Liver (tissue), 9 donors: ENCODE results near the gene FAM83G. TPM values are rescaled to one million over a fixed set of nuclear protein-coding genes. Genes with fewer than 3 reads are reported as not detected.
"Not testable (repeated sequence)": the region's sequence is repeated elsewhere in the genome, so short reads cannot be mapped to it uniquely, and the experiment has no call there.

ENCODE experiments used
- DNase-seq: peaks from one replicate; pipeline ENCODE4 v3.0.0-alpha.2; 2017; ENCODE audit warnings: low spot score
- H3K27ac ChIP-seq, 2 donors: one replicate each; pipeline ENCODE4 v1.7.0; 2013; ENCODE audit warnings: inconsistent platforms in 2 of 2, low read length in 2 of 2, control low read depth in 1 of 2, low read depth in 1 of 2, mild to moderate bottlenecking in 1 of 2
- H3K27me3 ChIP-seq, 4 donors: one replicate each; pipeline versions ENCODE4 v1.6.1 to v1.7.0; 2013; ENCODE audit warnings: low read length in 3 of 4, inconsistent platforms in 1 of 4, mild to moderate bottlenecking in 1 of 4, moderate library complexity in 1 of 4; ENCODE audit not compliant: control insufficient read depth in 4 of 4, insufficient read depth in 4 of 4
- H3K36me3 ChIP-seq, 4 donors: one replicate each; pipeline versions ENCODE4 v1.6.1 to v1.7.0; 2013; ENCODE audit warnings: low read length in 3 of 4, mild to moderate bottlenecking in 3 of 4, low read depth in 1 of 4, moderate library complexity in 1 of 4; ENCODE audit not compliant: control insufficient read depth in 4 of 4, insufficient read depth in 3 of 4
- H3K4me1 ChIP-seq, 4 donors: one replicate each; pipeline versions ENCODE4 v1.6.1 to v1.7.0; 2013; ENCODE audit warnings: low read length in 3 of 4, mild to moderate bottlenecking in 3 of 4, moderate library complexity in 1 of 4; ENCODE audit not compliant: control insufficient read depth in 4 of 4, insufficient read depth in 4 of 4
- H3K4me3 ChIP-seq, 3 donors: one replicate each; pipeline versions ENCODE4 v1.6.1 to v1.7.0; 2013; ENCODE audit warnings: low read length in 3 of 3, control low read depth in 1 of 3, low read depth in 1 of 3, mild to moderate bottlenecking in 1 of 3
- H3K9ac ChIP-seq, 2 donors: one replicate each; pipeline ENCODE4 v1.7.0; 2013; ENCODE audit warnings: low read length in 2 of 2, mild to moderate bottlenecking in 2 of 2, moderate library complexity in 2 of 2, control low read depth in 1 of 2, low read depth in 1 of 2
- H3K9me3 ChIP-seq, 4 donors: one replicate each; pipeline versions ENCODE4 v1.6.1 to v1.7.0; 2013; ENCODE audit warnings: low read length in 3 of 4; ENCODE audit not compliant: control insufficient read depth in 4 of 4
- RAD21 ChIP-seq, 2 donors: IDR thresholded peaks; 2 replicates each; pipeline ENCODE4 v1.6.1; 2016; ENCODE audit warnings: antibody characterized with exemption in 2 of 2, mild to moderate bottlenecking in 2 of 2
- WGBS: extraction: QIAGEN DNeasy Blood & Tissue Kit; methylation state at CpG from one replicate; pipeline ENCODE4 v1.1.7; 2013; 5-methylcytosine and 5-hydroxymethylcytosine counted together
- polyA plus RNA-seq, 2 donors: library from polyadenylated mRNA; stranded (reverse) in 1 of 2; unstranded in 1 of 2; fragments of 200-250 nt in 1 of 2; fragments of >200 nt in 1 of 2; fragmentation: Nextera tagmentation in 1 of 2; extraction: Ambion mirVana in 1 of 2; gene quantifications; one replicate each; pipeline versions ENCODE4 v1.2.1 to v1.2.3, GENCODE V29; 2013 to 2015
- total RNA-seq, 2 donors: library from RNA; depleted of rRNA; stranded (reverse); fragments of >200 nt; gene quantifications; one replicate each; pipeline ENCODE4 v1.2.3, GENCODE V29; 2014
- TF ChIP-seq, protein P1 (sequence below): fragments of 150-350 bp; IDR thresholded peaks from 2 replicates; pipeline ENCODE4 v1.5.1; 2017; ENCODE audit warnings: improper control_type of control experiment, low read depth, low read length; ENCODE audit not compliant: missing input control
- donor health status: healthy.
- donor health status: healthy.
- donor health status: healthy.
- donor health status: healthy.
- donor health status: healthy.

FAM83G gene
- total and polyA plus RNA-seq, 4 donors, result 5.2 to 25.0 (median 11.5) TPM

DNA sequence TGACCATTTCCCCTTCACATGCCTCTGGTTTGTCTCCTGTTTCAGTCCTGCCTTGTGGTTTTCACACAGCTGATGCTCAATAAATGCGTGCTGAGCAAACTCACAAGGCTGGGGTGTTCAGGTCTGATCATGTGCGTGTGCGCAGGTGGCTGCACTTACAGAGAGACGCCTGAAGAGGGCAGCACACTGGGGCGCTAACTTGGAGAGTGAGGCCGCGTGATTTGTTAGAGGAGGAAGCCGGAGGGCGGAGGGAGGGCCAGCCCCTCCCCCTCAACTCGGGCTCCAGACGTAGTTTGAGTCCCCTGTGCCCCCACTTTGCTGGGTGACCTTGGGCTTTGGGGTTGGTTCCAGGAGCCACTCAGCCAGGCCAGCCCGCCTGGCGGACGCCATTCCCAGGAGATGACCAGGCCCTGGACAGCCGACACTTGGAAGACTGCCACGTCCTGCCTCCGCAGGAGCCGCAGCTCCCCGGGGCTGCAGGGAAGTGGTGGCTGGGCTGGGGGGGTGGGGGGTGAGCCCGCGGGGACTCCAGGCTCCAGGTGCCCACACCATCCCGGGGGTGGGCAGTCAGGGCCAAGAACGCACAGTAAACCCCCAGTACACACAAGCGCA, 27.9 kb upstream of the FAM83G start:
- H3K9me3 ChIP-seq, H3K27me3 ChIP-seq, H3K36me3 ChIP-seq, H3K27ac ChIP-seq, H3K4me3 ChIP-seq, H3K9ac ChIP-seq, DNase-seq, H3K4me1 ChIP-seq: not testable (repeated sequence)
- WGBS, result 23% methylated on average over 3 of the region's 24 CpGs

DNA sequence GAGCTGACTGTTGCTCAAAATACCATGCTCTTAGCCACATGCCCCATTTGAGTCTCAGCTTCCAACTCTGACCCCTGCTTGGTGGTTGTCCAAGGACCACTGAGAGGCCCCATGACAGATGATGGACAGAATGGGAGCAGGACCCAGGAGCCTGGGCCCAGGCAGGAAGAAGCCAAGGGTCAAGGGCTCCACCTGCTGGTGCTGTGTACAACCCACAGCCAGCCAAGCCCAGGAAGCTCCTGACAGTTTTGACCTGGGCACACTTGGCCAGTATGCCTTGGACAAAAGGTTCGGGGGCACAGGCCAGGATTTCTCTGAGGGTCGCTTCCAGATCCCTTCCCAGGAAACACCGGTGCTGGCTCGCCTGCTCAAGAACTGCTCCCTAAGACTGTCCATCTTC, 27.2 kb upstream of the FAM83G start:
- H3K4me1 ChIP-seq, H3K36me3 ChIP-seq, H3K4me3 ChIP-seq, H3K27ac ChIP-seq, H3K9ac ChIP-seq, DNase-seq, H3K9me3 ChIP-seq, H3K27me3 ChIP-seq: not testable (repeated sequence)
- WGBS, result no CpG with 5 or more reads among the region's 4 CpGs
- TF ChIP-seq, protein P1, sequence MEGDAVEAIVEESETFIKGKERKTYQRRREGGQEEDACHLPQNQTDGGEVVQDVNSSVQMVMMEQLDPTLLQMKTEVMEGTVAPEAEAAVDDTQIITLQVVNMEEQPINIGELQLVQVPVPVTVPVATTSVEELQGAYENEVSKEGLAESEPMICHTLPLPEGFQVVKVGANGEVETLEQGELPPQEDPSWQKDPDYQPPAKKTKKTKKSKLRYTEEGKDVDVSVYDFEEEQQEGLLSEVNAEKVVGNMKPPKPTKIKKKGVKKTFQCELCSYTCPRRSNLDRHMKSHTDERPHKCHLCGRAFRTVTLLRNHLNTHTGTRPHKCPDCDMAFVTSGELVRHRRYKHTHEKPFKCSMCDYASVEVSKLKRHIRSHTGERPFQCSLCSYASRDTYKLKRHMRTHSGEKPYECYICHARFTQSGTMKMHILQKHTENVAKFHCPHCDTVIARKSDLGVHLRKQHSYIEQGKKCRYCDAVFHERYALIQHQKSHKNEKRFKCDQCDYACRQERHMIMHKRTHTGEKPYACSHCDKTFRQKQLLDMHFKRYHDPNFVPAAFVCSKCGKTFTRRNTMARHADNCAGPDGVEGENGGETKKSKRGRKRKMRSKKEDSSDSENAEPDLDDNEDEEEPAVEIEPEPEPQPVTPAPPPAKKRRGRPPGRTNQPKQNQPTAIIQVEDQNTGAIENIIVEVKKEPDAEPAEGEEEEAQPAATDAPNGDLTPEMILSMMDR, result peak; percentile 35
- peak in 1 of 2 donors; percentile 51 for TF ChIP-seq RAD21 (IDR thresholded peaks at IDR 0.05)

DNA sequence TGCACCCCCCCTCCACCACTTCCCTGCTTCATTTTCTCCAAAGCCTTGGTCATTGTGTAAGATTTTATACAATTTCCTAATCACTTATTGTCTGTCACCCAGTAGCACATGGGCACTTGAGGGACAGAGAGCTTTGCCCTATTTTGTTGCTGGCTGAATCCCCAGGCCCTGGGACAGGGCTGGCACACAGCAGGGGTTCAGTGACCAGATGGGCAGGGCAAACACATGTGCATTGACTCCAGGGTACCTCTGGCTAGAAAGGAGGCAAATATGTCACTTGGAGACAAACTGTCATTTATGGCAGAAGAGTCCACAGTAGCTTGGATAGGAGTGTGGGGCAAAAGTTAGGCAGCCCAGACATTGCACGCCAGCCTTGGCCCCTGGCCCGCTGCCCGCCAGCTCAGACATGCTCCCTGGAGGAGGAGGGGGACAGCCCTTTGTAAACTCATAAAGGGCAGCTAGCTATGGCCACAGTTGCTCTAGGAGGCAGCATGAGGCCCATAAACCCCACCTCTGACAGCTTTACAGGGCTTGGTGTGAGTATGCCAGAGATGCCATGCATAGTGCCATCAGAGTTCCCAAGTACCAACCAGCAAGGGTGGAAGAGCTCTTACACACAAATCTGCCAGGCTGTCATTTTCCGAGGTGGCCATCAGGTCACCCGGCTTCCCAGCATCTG, 26.3 kb upstream of the FAM83G start:
- H3K4me3 ChIP-seq, H3K9ac ChIP-seq, H3K36me3 ChIP-seq, H3K4me1 ChIP-seq, H3K27me3 ChIP-seq, H3K27ac ChIP-seq, H3K9me3 ChIP-seq, DNase-seq: not testable (repeated sequence)
- 50% methylated on average over 2 of the region's 5 CpGs for WGBS

DNA sequence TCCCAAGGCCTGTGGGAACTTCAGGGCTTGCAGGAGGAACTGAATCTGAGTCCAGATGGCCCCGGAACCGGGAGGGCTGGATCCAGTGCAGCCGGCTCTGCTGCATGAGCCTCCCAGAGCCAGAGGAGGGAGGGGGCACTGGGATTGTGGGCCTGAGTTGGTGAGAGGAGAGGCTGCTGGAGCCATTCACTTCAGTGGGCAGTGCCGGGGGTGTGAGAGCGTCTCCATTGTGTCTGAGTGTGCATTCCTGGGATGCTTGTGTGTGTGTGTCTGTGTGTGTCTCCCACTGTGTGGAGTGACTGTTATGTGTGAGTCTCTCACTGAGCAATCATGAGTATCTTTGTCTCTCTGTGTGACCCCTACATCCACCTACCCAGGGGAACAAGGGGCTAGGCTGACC, 25.2 kb upstream of the FAM83G start:
- WGBS, result 66% methylated on average over 2 of the region's 5 CpGs
- H3K27ac ChIP-seq, result not testable (repeated sequence)

DNA sequence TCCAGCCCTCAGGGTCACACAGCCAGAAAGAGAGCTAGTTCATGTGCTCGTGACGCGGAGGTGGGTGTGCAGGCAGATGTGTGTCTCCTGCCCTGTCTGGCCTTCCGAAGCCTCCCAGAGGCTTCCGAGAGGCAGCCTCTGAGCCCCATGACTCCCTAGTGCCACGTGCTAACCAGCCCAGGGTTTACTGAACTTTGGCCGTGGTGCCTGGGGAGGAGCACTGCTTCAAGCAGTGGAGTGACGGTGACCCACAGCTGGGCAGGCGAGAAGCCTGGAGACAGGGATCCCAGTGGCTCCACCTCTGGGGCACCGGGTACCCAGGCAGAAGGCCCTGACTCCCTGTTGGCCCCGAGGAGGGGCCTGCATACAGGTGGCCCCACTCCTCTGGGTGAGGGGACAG, 24.1 kb upstream of the FAM83G start:
- H3K4me1 ChIP-seq, result not testable (repeated sequence)

More for the DNA sequence above, 25.2 kb upstream of the FAM83G start:
- not testable (repeated sequence) for H3K27me3 ChIP-seq, H3K4me3 ChIP-seq, H3K4me1 ChIP-seq, H3K9me3 ChIP-seq, H3K36me3 ChIP-seq, H3K9ac ChIP-seq, DNase-seq

More for the DNA sequence above, 24.1 kb upstream of the FAM83G start:
- H3K9me3 ChIP-seq, H3K9ac ChIP-seq, H3K4me3 ChIP-seq, H3K27me3 ChIP-seq, H3K27ac ChIP-seq, DNase-seq, H3K36me3 ChIP-seq: not testable (repeated sequence)
- no CpG with 5 or more reads among the region's 11 CpGs for WGBS
